SU-DHL-6 (cell line): ENCODE data around the gene CD8B.

Source experiments
- EZH2phosphoT487 ChIP-seq: fragments of 200-600 bp; sonication (generic), shearing (Covaris generic); conservative IDR thresholded peaks from 2 replicates; pipeline ENCODE4 v1.6.1; 2018; ENCODE audit warnings: mild to moderate bottlenecking, antibody characterized with exemption, low read length, moderate library complexity, mixed read lengths
- TF ChIP-seq, protein P1 (sequence below): fragments of 200-600 bp; sonication (generic); IDR thresholded peaks from one replicate; pipeline ENCODE4 v1.5.1; 2017; ENCODE audit warnings: antibody characterized with exemption, mild to moderate bottlenecking, low read length, moderate library complexity; ENCODE audit not compliant: insufficient read depth, poor library complexity, severe bottlenecking

DNA sequence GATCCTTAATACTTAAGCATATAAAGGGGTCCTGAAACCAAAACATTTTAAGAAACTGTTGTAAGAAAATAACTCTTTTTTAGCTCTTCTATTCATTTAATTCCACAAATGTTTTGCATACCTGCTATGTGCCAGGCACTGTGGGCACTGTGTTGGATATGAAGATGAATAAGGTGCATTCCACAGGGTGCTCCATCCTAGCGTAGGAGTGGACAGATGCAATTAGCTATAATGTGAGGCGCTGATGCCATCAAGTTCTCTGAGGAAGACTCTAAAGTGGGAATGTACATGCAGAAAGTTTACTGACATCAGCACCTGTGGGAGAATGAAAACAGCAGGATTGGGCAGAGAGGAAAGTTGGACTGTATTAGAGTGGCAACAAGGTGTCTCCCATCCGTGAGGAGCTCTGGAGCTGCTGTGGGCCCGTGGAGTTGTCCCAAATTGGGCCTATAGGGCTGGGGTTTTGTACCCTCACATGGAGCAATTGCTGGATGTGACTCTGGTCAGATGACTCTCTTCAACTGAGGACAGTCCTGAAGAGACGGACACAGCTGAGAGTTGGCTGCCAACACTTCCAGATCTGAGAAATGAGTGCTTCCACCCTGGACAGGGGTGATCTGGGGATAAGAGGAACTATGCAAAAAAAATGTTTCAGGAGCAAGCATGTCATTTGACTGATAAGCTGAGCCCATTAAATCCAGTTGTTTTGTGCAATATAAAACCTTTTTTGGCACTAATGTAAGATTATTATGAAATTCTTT is 93.3 kb downstream of the CD8B start:
- TF ChIP-seq, protein P1, sequence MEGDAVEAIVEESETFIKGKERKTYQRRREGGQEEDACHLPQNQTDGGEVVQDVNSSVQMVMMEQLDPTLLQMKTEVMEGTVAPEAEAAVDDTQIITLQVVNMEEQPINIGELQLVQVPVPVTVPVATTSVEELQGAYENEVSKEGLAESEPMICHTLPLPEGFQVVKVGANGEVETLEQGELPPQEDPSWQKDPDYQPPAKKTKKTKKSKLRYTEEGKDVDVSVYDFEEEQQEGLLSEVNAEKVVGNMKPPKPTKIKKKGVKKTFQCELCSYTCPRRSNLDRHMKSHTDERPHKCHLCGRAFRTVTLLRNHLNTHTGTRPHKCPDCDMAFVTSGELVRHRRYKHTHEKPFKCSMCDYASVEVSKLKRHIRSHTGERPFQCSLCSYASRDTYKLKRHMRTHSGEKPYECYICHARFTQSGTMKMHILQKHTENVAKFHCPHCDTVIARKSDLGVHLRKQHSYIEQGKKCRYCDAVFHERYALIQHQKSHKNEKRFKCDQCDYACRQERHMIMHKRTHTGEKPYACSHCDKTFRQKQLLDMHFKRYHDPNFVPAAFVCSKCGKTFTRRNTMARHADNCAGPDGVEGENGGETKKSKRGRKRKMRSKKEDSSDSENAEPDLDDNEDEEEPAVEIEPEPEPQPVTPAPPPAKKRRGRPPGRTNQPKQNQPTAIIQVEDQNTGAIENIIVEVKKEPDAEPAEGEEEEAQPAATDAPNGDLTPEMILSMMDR: no peak
- TF ChIP-seq EZH2phosphoT487: no peak
